HL-60 (cell line): ENCODE data around the gene SF3B3.

ENCODE experiments used
- DNase-seq, 2 experiments: peaks; one replicate each; pipeline ENCODE4 v3.0.0-alpha.2; 2010 to 2020; ENCODE audit warnings: low read depth in 1 of 2, low spot score in 1 of 2
- H3K27ac ChIP-seq: fragments of 250-450 bp; sonication (Bioruptor Pico); replicated peaks from 2 replicates; pipeline ENCODE4 v1.5.1; 2020; ENCODE audit warnings: mild to moderate bottlenecking, moderate library complexity
- H3K27me3 ChIP-seq: fragments of 250-450 bp; sonication (Bioruptor Pico); 2 replicates; pipeline ENCODE4 v1.5.1; 2021; ENCODE audit warnings: mild to moderate bottlenecking, moderate library complexity; ENCODE audit not compliant: insufficient read depth, poor library complexity, severe bottlenecking
- H3K4me3 ChIP-seq: replicated peaks from 2 replicates; pipeline ENCODE4 v1.5.1; 2011; ENCODE audit warnings: mild to moderate bottlenecking, control low read depth, low read length; ENCODE audit not compliant: insufficient read depth
- CTCF ChIP-seq: IDR thresholded peaks from one replicate; pipeline ENCODE4 v1.5.1; 2011; ENCODE audit warnings: low read length, control low read depth, inconsistent platforms; ENCODE audit not compliant: insufficient read depth
- GABPA ChIP-seq: IDR thresholded peaks from 2 replicates; pipeline ENCODE4 v1.6.1; 2012; ENCODE audit warnings: low read depth
- POLR2AphosphoS5 ChIP-seq: IDR thresholded peaks from 2 replicates; pipeline ENCODE4 v1.6.1; 2012; ENCODE audit warnings: low read depth
- REST ChIP-seq: IDR thresholded peaks from 2 replicates; pipeline ENCODE4 v1.6.1; 2012; ENCODE audit warnings: low read depth; ENCODE audit not compliant: insufficient replicate concordance
- SPI1 ChIP-seq: IDR thresholded peaks from 2 replicates; pipeline ENCODE4 v1.6.1; 2012; ENCODE audit warnings: low read depth, mild to moderate bottlenecking, borderline replicate concordance

The SF3B3 gene

GRCh38 chr16:70611224-70611598, 87.6 kb downstream of the SF3B3 start:
- H3K27ac ChIP-seq = no peak overlapping the region
- TF ChIP-seq SPI1 (no peak), POLR2AphosphoS5 (no peak), CTCF (no peak), GABPA (no peak), REST (no peak)
- H3K27me3 ChIP-seq = no peaks in the 10 kb centered on the region
- DNase-seq = no peak
- H3K4me3 ChIP-seq = no peak overlapping the region

- no peak overlapping the region for H3K27ac ChIP-seq
- no peak for DNase-seq
- no peak for TF ChIP-seq SPI1
- no peak for TF ChIP-seq REST
- no peak for TF ChIP-seq CTCF
- no peak for TF ChIP-seq POLR2AphosphoS5
- no peak for TF ChIP-seq GABPA
- H3K4me3 ChIP-seq = no peak overlapping the region
- no peaks in the 10 kb centered on the region for H3K27me3 ChIP-seq
These were observed 88.2 kb downstream of the SF3B3 start for GRCh38 chr16:70611785-70612303.

- no peak overlapping the region for H3K27ac ChIP-seq
- no peak overlapping the region for H3K4me3 ChIP-seq
- no peaks in the 10 kb centered on the region for H3K27me3 ChIP-seq
- TF ChIP-seq GABPA (no peak), CTCF (no peak), REST (no peak), POLR2AphosphoS5 (no peak), SPI1 (no peak)
- DNase-seq = peak; percentile 42 to 77
These were observed 89.3 kb downstream of the SF3B3 start for GRCh38 chr16:70612931-70613330.
